AG09319 (cell line): ENCODE data around the gene SMAD2.

ENCODE experiments used
- DNase-seq: peaks from one replicate; pipeline ENCODE4 v3.0.0-alpha.2; 2010; ENCODE audit warnings: low read depth; ENCODE audit errors: extremely low read depth
- TF ChIP-seq, protein P1 (sequence below): IDR thresholded peaks from 2 replicates; pipeline ENCODE4 v1.5.1; 2011; ENCODE audit warnings: low read depth, mild to moderate bottlenecking, inconsistent platforms, low read length, moderate library complexity

The SMAD2 gene

DNA sequence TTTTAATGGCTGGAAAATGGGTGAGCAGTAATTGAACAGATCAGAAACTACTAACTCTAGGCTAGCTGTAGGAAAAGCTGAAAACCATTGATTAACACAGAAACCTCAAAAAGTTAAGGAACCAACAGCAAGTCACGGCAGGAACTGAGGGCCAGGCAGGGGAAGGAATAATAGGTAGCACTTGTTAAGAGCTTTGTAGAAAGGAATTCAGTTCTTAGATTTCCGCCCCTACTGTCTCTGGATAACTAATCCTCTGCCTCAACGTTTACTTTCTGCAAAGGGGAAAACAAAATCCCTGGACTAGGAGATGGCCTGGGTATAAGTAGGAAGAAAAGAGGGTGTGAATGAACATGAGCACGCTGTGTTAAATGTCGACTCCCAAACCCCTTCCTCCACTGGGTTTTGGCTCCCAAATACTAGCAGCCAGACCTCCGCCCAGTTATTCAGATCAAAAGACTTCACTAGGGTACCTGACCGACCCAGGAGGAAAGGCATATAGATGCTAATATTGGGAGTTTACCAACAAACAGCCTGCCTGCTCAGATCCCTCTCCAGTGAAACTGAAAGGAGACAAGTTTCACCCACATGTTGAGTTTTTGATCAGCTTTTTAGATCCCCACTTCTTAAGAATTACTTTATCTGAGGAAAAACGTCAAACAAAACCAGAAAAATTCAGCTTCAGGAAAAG lies 12.4 kb downstream of the SMAD2 start:
- DNase-seq: no peak
- TF ChIP-seq, protein P1, sequence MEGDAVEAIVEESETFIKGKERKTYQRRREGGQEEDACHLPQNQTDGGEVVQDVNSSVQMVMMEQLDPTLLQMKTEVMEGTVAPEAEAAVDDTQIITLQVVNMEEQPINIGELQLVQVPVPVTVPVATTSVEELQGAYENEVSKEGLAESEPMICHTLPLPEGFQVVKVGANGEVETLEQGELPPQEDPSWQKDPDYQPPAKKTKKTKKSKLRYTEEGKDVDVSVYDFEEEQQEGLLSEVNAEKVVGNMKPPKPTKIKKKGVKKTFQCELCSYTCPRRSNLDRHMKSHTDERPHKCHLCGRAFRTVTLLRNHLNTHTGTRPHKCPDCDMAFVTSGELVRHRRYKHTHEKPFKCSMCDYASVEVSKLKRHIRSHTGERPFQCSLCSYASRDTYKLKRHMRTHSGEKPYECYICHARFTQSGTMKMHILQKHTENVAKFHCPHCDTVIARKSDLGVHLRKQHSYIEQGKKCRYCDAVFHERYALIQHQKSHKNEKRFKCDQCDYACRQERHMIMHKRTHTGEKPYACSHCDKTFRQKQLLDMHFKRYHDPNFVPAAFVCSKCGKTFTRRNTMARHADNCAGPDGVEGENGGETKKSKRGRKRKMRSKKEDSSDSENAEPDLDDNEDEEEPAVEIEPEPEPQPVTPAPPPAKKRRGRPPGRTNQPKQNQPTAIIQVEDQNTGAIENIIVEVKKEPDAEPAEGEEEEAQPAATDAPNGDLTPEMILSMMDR: no peak

DNA sequence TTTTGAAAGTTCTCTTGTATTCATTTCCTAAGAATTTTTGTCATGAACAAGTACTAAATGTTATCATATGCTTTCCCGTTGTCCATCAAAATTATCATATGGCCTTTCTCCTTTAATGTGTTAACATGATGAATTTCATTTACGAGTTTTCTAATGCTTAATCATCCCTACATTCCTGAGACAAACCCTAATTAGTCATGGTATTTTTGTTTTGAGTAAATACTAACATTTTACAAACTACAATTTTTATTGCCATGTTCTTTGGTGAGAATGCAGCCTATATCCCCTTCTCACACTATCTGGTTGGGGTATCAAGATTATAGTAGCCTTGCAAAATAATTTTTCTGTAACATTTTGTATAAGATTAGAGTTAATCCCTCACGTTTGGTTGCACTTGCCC lies 14.5 kb downstream of the SMAD2 start:
- TF ChIP-seq, protein P1: no peak
- no peak for DNase-seq

DNA sequence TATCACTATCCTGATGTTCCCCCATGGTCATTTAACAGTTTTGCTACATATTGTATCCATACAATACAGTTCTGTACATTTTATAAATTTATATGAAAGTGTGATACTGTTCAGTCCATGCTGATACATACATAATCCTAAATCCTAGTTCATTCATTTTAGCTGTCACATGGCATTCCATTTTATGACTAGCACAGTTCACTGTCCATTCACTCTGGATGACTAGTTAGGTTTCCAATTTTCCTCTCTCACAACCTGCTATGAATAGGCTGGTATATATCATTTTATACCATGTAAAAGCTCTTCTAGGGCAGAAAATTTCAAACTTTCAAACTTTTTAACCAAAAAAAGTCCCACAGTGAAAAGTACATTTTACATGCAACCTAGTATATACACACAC lies 15.2 kb downstream of the SMAD2 start:
- TF ChIP-seq, protein P1: no peak
- no peak for DNase-seq

DNA sequence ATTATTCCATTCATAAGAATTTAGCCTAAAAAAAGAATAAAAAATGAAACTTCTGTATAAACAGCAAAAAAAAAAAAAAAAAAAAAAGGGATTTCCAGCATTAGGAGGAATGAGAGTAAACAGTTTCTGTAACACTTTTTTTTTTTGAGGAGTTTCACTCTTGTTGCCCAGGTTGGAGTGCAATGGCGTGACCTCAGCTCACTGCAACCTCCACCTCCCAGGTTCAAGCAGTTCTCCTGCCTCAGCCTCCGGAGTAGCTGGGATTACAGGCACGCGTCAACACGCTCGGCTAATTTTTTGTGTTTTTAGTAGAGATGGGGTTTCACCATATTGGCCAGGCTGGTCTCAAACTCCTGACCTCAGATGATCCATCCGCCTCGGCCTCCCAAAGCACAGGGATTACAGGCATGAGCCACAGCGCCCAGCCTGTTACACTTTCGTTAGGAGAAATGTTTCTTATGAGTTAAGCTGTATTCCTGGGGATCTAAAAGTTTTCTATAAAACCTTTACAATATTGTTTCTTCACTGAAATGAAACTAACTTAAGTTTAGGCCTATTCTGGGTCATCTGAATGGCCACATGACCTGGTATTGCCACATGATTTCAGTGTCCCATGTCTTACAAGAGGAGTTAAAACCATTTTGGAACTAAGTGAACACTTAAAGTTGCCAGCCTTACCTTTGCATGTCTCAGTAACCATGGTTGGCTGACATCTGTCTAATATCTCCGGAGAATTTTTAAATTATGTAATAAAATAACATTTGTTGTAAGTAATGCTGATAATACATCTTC lies 17.5 kb downstream of the SMAD2 start:
- DNase-seq: no peak
- TF ChIP-seq, protein P1: no peak

DNA sequence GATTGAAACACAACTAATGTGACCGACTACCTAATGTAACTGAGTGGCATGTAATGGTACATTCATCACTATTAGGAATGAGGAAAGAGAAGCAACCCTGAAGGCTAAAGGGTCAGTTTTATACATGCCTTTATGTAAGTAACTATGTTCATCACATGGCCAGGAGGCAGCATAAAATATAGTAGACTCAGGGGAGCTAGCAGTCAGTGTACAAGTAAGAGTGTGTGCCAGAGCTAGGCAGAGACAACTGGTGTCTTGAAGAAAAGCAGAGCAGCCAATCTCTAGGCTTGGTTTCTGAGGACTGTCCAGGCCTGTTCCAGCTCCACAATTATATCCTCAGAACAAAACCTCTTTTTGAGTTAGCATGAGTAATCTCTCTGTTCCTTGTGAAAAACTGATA lies 18.1 kb downstream of the SMAD2 start:
- no peak for DNase-seq
- TF ChIP-seq, protein P1: no peak

DNA sequence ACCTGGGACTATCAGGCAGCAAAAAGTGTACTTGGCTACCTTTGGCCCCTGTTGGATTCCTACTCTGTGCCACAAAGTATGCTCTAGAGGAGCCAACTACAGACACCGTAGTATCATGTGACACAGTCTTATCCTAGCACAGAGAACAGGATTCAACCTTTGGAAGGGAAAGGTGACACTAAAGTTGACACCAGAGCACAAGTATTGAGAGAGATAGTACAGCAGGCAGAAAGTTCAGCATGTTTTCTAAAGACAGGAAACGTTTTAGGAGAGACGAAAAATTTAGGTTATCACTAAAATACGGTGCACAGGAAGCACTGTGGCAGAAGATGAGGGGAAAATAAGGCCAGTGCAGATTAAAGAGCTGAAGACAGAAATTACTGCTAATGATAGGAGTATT lies 18.6 kb downstream of the SMAD2 start:
- TF ChIP-seq, protein P1: no peak
- no peak for DNase-seq

DNA sequence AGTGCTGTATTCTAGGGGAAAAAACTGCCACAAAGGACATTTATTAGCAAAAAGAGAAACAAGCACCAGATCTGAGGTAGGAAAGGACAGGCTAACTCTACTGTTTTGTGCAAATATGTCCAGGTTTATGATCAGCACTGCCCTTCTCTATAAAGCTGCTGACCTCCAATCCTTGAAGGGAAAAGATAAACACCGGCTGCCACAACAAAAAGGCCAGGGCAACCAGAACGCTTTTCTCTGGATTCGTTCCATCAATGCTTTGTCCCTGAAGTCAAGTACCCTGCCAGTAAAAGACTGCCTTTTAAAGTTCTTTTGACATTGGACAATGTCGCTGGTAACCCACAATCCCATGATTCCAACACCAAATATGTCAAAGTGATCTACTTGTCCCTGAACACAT lies 21.0 kb downstream of the SMAD2 start:
- no peak for DNase-seq

More for the DNA sequence above, 21.0 kb downstream of the SMAD2 start:
- TF ChIP-seq, protein P1: no peak
